Amniotic stem cell (primary cell): Measurements from ENCODE around the gene TIMMDC1.
"Not testable (repeated sequence)": the region's sequence is repeated elsewhere in the genome, so short reads cannot be mapped to it uniquely, and the experiment has no call there.

ENCODE experiments used
- DNase-seq: peaks from one replicate; lab custom pipeline; 2025; lab: John Stamatoyannopoulos, UW

Gene TIMMDC1

DNA sequence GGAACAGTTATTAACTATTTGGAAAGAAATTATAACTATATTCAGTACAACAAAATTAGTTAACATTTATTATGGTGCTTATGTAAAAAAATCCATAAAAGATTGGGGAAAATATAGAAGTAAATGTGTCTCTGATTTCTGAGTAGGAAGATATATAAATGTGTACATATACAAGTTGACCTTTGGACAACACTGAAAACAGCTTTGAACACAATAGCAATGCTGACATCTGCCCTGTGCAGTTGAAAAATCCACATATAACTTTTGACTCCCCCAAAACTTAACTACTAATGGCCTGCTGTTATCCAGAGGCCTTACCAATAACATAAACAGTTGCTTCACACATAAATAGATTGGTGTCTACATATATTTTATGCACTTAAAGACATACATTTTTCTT, 12.3 kb downstream of the TIMMDC1 start:
- no peak for DNase-seq

DNA sequence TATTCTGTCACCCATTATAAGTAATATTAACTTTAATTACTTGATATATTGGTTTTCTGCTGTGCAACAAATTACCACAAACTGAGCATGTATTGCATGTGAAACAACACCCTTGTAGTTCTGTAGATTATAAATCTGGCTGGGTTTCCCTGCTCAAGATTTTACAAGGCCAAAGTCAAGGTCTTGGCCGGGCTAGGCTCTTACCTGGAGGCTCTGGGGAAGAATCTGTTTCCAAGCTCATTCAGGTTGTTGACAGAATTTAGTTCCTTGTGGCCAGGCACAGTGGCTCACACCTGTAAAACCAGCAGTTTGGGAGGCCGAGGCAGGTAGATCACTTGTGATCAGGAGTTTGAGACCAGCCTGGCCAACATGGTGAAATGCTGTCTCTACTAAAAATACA, 16.3 kb downstream of the TIMMDC1 start:
- no peak for DNase-seq

DNA sequence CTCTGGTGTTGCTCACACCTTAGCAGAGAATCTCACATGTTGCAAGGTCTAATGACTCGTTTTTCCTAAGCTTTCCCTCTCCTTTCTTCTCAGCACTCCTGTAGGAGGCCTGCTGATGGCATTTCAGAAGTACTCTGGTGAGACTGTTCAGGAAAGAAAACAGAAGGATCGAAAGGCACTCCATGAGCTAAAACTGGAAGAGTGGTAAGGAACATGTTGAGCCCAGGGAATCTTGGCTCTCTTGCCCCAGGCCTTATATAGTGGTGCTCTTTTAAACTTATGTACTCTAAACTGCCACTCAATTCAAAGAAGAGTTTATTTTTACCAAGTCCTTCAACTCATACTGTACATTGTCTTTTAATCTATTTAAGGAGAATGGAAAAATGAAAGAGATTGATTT, 18.8 kb downstream of the TIMMDC1 start:
- DNase-seq = no peak

- DNase-seq = no peak
Measured at GRCh38 chr3:119518026-119518425, 19.7 kb downstream of the TIMMDC1 start.

DNA sequence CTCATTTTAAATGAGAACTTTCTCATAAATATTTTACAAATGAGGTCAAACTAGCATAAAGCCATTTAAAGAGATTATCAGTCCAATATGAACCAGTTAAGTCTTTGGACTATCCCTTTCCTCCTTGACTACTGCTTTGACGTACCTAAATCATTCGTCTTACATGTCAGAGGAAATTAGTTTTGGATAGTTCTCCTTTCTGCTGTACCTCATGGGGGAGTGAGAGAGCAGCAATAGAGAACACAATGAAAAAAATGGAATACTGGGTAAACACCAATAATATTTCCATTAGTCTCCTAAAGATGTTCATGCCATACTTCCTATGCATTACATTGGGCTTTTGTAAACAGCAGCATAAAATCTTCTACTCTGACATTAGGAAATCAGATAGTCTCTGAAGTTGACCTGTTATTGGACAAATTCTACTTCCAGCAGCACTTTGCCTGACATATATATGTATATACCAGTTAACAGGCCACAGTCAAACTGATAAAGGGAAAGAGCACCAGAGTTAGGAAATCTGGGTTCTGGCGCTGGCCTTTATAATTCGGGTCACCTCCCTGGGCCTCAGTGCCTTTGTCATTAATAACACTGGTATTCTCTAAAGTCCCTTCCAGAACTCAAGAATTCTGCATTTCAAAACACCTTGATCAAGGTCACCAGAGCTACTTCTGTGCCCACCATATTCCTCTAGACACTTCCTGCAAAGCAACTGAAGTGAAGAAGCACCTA, 26.8 kb downstream of the TIMMDC1 start:
- DNase-seq = no peak

GRCh38 chr3:119527714-119528113, 29.4 kb downstream of the TIMMDC1 start:
- DNase-seq = no peak

- peak; percentile 2 for DNase-seq
Measured at GRCh38 chr3:119529883-119530282, 31.5 kb downstream of the TIMMDC1 start.

GRCh38 chr3:119530456-119530855, 32.1 kb downstream of the TIMMDC1 start:
- no peak for DNase-seq

GRCh38 chr3:119531151-119531550, 32.8 kb downstream of the TIMMDC1 start:
- no peak for DNase-seq

- no peak for DNase-seq
Measured at GRCh38 chr3:119534296-119534695, 35.9 kb downstream of the TIMMDC1 start.

GRCh38 chr3:119536757-119537156, 38.4 kb downstream of the TIMMDC1 start:
- DNase-seq = no peak

DNA sequence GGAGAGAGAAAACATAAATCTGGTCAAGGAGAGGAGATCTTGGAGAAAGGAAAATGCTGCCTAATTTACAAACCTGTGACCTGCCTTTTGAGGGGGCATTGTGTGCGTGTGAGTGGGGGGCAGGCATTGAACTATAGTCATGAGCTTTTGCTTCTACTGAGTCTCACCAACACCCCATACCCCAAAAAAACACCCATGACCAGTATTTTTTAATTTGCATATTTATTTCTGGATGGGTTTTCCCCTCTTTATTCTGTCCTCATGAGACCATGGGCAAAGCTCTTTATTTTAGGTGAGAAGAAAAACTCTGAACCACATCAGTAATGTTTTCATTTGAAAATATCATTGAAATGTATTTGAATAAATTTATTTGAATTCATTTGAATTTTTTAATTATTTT, 40.4 kb downstream of the TIMMDC1 start:
- DNase-seq = no peak

DNA sequence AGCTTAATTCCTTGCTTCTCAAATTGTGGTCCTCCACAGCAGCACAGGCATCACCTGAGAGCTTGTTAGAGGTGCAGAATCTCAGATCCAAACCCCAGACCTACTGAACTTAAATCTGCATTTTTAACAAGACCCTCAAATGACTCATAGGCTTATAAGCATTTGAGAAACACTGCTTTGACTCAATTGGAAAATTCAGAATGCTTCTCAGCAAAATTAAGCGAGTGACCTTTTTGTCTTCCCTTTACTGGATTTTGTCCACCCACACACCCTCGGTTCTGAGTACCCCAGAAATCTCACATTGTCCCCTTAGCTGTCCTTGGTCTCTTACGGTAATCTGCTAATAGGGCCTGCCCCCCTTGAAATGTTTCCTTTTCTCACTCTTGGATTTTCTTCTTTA, 43.2 kb downstream of the TIMMDC1 start:
- DNase-seq = no peak

DNA sequence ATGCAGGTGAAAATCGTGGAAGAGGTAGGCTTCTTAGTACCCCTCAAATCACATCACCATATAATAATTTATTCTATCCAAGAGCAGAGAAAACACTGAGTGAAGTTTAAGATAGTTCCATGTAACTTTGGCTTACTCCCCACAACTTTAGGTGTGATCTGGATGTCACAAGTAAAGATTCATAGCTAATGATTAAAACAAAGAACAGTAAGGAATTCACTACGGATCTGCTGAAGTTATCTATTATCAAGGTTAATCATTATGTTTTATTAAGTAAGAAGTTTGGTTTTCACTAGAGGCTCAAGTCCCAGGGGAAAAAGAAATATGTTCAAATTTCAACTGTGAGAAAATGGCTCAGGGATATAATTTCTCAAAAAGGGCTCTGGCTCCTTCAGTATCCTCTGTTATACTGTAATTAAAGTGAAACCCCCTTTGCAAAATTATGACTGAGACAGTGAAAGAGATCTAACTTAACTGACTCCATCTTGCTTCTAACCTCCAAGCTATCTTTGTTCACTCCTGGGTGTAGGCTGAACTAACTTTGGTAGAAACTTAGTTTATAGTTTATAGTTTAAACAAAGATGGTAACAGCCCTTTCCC, 43.9 kb downstream of the TIMMDC1 start:
- DNase-seq = no peak

DNA sequence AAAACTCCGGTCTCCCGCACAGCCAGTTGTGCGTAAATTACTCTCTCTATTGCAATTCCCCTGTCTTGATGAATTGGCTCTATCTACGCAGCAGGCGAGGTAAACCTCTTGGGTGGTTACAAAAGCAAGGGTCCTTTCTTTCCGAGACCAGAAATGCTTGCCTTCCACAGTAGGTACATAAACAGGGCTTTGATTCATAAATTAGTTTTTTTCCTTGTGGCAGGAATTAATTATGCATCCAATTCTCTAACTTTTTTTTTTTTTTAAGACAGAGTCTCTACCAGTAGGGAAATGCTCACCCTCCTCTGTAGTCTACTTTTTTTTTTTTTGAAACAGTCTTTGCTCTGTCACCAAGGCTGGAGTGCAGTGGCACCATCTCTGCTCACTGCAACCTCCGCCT, 44.8 kb downstream of the TIMMDC1 start:
- no peak for DNase-seq

- no peak for DNase-seq
Measured at GRCh38 chr3:119547227-119547626, 48.9 kb downstream of the TIMMDC1 start.

- no peak for DNase-seq
Measured at GRCh38 chr3:119548341-119548740, 50.0 kb downstream of the TIMMDC1 start.

DNA sequence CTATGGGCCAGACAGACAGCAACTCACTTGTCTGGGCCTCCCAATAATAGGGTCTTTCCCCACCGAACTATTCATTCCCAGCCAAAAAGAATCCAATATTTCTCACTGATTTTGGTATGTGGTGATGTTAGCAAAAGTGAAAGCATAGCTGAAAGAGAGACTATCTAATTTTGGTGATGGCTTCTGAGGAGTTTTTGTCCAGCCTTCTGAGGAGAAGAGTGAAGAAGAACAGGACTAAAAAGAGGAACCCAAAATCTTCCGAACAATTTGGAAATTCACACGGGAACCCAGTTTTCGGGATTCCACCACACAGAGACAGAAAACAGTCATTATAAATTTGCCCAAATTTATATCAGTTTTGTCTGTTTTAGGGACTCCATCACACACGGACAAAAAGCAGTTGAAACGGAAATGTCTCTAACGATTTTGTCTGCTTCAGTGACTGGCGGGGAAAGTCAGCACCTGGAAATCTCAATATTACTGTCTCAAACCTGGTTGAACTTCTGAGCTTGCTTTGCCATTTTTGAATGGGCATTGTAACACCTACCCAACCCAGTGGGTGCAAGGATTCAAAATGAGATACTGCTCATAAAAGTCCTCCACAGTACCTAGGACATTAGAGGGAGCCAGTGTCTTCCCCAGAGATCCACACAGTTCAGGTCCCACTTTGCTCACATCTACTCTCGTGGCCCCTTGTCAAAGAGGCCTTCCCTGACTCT, 52.0 kb downstream of the TIMMDC1 start:
- no peak for DNase-seq

DNA sequence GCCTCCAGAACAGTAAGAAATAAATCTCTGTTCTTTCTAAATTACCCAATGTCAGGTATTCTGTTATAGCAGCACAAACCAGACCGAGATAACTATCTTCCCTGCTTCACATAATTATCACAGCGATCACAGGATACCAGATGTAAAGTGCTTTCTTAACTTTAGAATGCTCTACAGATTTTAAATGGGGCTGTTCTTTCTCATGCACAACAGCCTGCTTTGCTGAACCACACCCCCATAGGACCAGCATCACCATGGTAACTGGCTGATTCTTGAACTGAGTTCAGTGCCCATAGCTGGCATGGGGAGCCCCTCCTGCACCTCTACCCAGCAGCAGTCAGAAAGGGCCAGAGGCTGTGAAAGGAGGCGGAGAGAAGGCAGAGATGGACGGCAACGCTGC, 53.3 kb downstream of the TIMMDC1 start:
- DNase-seq = no peak

GRCh38 chr3:119552928-119553327, 54.6 kb downstream of the TIMMDC1 start:
- DNase-seq = not testable (repeated sequence)

DNA sequence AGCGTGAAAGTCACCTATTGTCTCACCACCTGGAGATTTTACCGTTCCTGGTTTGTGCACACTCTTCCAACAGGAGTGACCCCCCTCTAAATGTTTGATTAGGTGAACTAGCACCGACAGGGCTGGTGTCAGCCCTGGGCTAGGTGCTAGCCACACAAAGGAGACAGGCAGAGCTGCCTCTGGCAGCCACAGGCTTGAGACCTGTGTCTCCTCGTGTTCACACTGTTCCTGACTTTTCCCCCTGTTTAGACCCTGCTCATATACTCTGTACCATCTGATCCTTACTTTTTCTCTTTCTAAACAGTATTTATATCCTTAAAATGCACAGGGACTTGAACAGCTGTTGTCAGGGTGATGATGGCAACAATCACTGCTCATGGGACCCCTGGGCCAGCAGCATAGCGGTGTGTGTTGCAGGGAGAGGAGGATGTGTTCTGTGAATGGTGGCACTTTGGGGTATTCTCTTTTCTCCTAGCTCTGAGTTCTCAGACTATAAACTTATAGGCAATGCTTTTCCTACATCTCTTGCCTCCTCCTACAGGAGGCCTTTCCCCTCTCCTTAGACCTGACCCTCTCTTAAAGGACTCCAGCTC, 55.6 kb downstream of the TIMMDC1 start:
- no peak for DNase-seq

- no peak for DNase-seq
Measured at GRCh38 chr3:119555309-119555735, 57.0 kb downstream of the TIMMDC1 start.

GRCh38 chr3:119555929-119556328, 57.6 kb downstream of the TIMMDC1 start:
- DNase-seq = no peak
